Astrocyte of the cerebellum (primary cell): ENCODE data around the gene MS4A15.
A peak's percentile ranks its signal among the peaks of the same experiment; 100 is the strongest.

Source experiments
- DNase-seq: peaks from one replicate; pipeline ENCODE4 v3.0.0-alpha.2; 2011; ENCODE audit warnings: low read depth
- H3K4me3 ChIP-seq: 2 replicates; pipeline ENCODE4 v1.5.1; 2011; ENCODE audit warnings: mild to moderate bottlenecking, low read depth, low read length, moderate library complexity
- CTCF ChIP-seq: IDR thresholded peaks from 2 replicates; pipeline ENCODE4 v1.5.1; 2012; ENCODE audit warnings: low read length, low read depth, moderate library complexity, mild to moderate bottlenecking; ENCODE audit errors: missing control alignments
- in situ Hi-C: cut with HindIII; loops from 2 replicates; pipeline ENCODE4 v1.10.0; 2017; ENCODE audit warnings: low sequenced_read_pairs

The MS4A15 gene

GRCh38 chr11:60762851-60763691, 6.4 kb downstream of the MS4A15 start:
- H3K4me3 ChIP-seq = no peak overlapping the region
- TF ChIP-seq CTCF = peak; percentile 19
- in situ Hi-C loops = no loop called here
- DNase-seq = no peak

- TF ChIP-seq CTCF = no peak
- no peak overlapping the region for H3K4me3 ChIP-seq
- no peak for DNase-seq
- in situ Hi-C loops = no loop called here
Measured at GRCh38 chr11:60763692-60764369, 7.2 kb downstream of the MS4A15 start.

DNA sequence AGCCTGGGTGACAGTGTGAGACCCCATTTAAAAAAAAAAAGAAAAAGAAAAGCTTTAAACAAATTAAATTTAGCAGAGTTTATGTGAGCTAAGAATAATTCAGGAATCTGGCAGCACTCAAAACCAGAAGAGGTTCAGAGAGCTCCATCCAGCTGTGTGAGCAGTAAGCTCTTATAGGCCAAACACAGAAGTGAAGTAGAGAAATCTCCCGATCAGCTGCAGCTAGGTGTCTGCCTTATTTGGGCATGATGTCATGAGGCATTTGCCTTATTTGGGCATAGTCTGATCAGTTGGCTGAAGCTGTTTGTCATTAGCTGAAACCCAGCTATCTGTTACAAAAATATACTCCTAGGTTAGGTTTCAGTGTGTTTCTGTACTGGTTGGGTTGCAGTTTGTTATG, 8.2 kb downstream of the MS4A15 start:
- no peak overlapping the region for H3K4me3 ChIP-seq
- no peak for TF ChIP-seq CTCF
- DNase-seq = no peak
- in situ Hi-C loops = no loop called here

- in situ Hi-C loops = no loop called here
- H3K4me3 ChIP-seq = no peak overlapping the region
- DNase-seq = no peak
- no peak for TF ChIP-seq CTCF
Measured at GRCh38 chr11:60765355-60765754, 8.7 kb downstream of the MS4A15 start.

- no peak overlapping the region for H3K4me3 ChIP-seq
- DNase-seq = no peak
- TF ChIP-seq CTCF = no peak
- in situ Hi-C loops = no loop called here
Measured at GRCh38 chr11:60766547-60766946, 9.9 kb downstream of the MS4A15 start.

- TF ChIP-seq CTCF = peak; percentile 31
- in situ Hi-C loops = no loop called here
- no peak overlapping the region for H3K4me3 ChIP-seq
- DNase-seq = no peak
Measured at GRCh38 chr11:60767388-60767811, 10.7 kb downstream of the MS4A15 start.
